NOMO-1 (cell line): Measurements from ENCODE around the gene HLA-DRB5.
"Not testable (repeated sequence)": the region's sequence is repeated elsewhere in the genome, so short reads cannot be mapped to it uniquely, and the experiment has no call there.

Experiments used
- DNase-seq, 2 experiments: peaks; one replicate each; lab custom pipeline; 2025; ENCODE audit not compliant: unreplicated experiment in 2 of 2; lab: John Stamatoyannopoulos, UW

The HLA-DRB5 gene

GRCh38 chr6:32517654-32518445 is 12.2 kb downstream of the HLA-DRB5 start:
- DNase-seq, result no peak

- DNase-seq, result no peak
Observed at GRCh38 chr6:32501016-32501415, 29.1 kb downstream of the HLA-DRB5 start.

GRCh38 chr6:32492351-32492750 is 37.7 kb downstream of the HLA-DRB5 start:
- DNase-seq, result no peak

- DNase-seq, result no peak
Observed at GRCh38 chr6:32491700-32492099, 38.4 kb downstream of the HLA-DRB5 start.

- DNase-seq, result no peak
Observed at GRCh38 chr6:32488083-32488482, 42.0 kb downstream of the HLA-DRB5 start.

- DNase-seq, result no peak
Observed at GRCh38 chr6:32484614-32484998, 45.5 kb downstream of the HLA-DRB5 start.

GRCh38 chr6:32483968-32484613 is 46.0 kb downstream of the HLA-DRB5 start:
- no peak for DNase-seq

GRCh38 chr6:32475392-32476206 is 54.5 kb downstream of the HLA-DRB5 start:
- no peak for DNase-seq

GRCh38 chr6:32473376-32474348 is 56.4 kb downstream of the HLA-DRB5 start:
- peak in 1 of 2 experiments; percentile 29 for DNase-seq

- peak; percentile 8 to 38 for DNase-seq
Observed at GRCh38 chr6:32472781-32473375, 57.2 kb downstream of the HLA-DRB5 start.

GRCh38 chr6:32467743-32468503 is 62.2 kb downstream of the HLA-DRB5 start:
- not testable (repeated sequence) for DNase-seq
